SU-DHL-6 (cell line): ENCODE data around the gene SLC38A1.

Source experiments
- H2AFZ ChIP-seq: fragments of 200-600 bp; sonication (generic); 2 replicates; pipeline ENCODE4 v1.6.1; 2014; ENCODE audit warnings: low read depth, mild to moderate bottlenecking, moderate library complexity, mixed read lengths, antibody characterized with exemption, low read length; ENCODE audit not compliant: severe bottlenecking
- H3F3A ChIP-seq: fragments of 200-600 bp; shearing (Covaris generic); 2 replicates; pipeline ENCODE4 v1.6.0; 2016; ENCODE audit warnings: antibody characterized with exemption, mild to moderate bottlenecking; ENCODE audit not compliant: insufficient read depth
- H3K27ac ChIP-seq: fragments of 200-600 bp; sonication (generic); 2 replicates; pipeline ENCODE4 v1.5.1; 2016; ENCODE audit warnings: low read depth, mild to moderate bottlenecking, low read length, moderate library complexity, mixed read lengths
- H3K27me3 ChIP-seq: fragments of 200-600 bp; sonication (generic), shearing (Covaris generic); 2 replicates; pipeline ENCODE4 v1.6.0; 2014; ENCODE audit warnings: mild to moderate bottlenecking, low read length
- H3K36me3 ChIP-seq: fragments of 200-600 bp; sonication (generic); 2 replicates; pipeline ENCODE4 v1.6.1; 2014; ENCODE audit warnings: mild to moderate bottlenecking, low read length, mixed read lengths
- H3K4me2 ChIP-seq: fragments of 300-600, 200-600 bp; shearing (Covaris generic), sonication (generic); 2 replicates; pipeline ENCODE4 v1.6.0; 2014; ENCODE audit warnings: low read length, low read depth, mild to moderate bottlenecking; ENCODE audit not compliant: poor library complexity, severe bottlenecking
- H3K4me3 ChIP-seq: fragments of 200-600 bp; sonication (generic); 2 replicates; pipeline ENCODE4 v1.5.1; 2014; ENCODE audit warnings: antibody characterized with exemption, low read length, mild to moderate bottlenecking, mixed read lengths; ENCODE audit not compliant: insufficient read depth, poor library complexity, severe bottlenecking
- H3K79me2 ChIP-seq: fragments of 200-600 bp; sonication (generic); 2 replicates; pipeline ENCODE4 v1.6.1; 2014; ENCODE audit warnings: mild to moderate bottlenecking, low read length, moderate library complexity; ENCODE audit not compliant: insufficient read depth
- H3K9ac ChIP-seq: fragments of 200-600 bp; sonication (generic); 2 replicates; pipeline ENCODE4 v1.7.0; 2014; ENCODE audit warnings: mild to moderate bottlenecking, low read length
- H3K9me2 ChIP-seq: fragments of 200-600 bp; sonication (generic); replicated peaks from 2 replicates; pipeline ENCODE4 v1.6.1; 2014; ENCODE audit warnings: low read length; ENCODE audit not compliant: insufficient read depth
- H3K9me3 ChIP-seq: fragments of 200-600 bp; sonication (generic); 2 replicates; pipeline ENCODE4 v1.6.1; 2014; ENCODE audit warnings: low read length, mixed read lengths; ENCODE audit not compliant: insufficient read depth
- H4K20me1 ChIP-seq: fragments of 200-600 bp; sonication (generic); 2 replicates; pipeline ENCODE4 v1.6.1; 2014; ENCODE audit warnings: low read depth, mild to moderate bottlenecking, antibody characterized with exemption, low read length, moderate library complexity, mixed read lengths
- EZH2phosphoT487 ChIP-seq: fragments of 200-600 bp; sonication (generic), shearing (Covaris generic); conservative IDR thresholded peaks from 2 replicates; pipeline ENCODE4 v1.6.1; 2018; ENCODE audit warnings: mild to moderate bottlenecking, antibody characterized with exemption, low read length, moderate library complexity, mixed read lengths
- TF ChIP-seq, protein P1 (sequence below): fragments of 200-600 bp; sonication (generic); IDR thresholded peaks from one replicate; pipeline ENCODE4 v1.5.1; 2017; ENCODE audit warnings: antibody characterized with exemption, mild to moderate bottlenecking, low read length, moderate library complexity; ENCODE audit not compliant: insufficient read depth, poor library complexity, severe bottlenecking

SLC38A1 gene

DNA sequence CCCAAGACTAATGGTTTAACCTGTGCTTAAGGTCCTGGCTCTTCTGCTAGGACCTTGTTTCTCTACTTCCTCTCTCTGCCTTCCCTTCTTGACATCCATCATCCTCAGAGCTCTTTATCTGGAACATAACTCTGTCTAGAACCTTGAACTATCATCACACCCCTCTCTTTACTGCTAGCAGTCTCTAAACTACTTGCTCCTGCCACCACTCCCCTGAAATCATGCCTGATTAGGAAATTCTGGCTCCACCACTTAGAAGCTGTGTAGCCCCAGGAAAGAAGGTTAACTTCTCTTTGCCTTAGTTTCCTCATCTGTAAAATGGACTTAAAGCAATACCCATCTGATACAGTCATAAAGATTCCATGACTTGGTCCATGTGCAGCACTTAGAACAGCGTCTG lies 9.1 kb downstream of the SLC38A1 start:
- H3K9me3 ChIP-seq: no peaks in the 10 kb centered on the region
- peaks cover 100% of the 10 kb centered on the region for H3K79me2 ChIP-seq
- no peak overlapping the region for H2AFZ ChIP-seq
- TF ChIP-seq, protein P1, sequence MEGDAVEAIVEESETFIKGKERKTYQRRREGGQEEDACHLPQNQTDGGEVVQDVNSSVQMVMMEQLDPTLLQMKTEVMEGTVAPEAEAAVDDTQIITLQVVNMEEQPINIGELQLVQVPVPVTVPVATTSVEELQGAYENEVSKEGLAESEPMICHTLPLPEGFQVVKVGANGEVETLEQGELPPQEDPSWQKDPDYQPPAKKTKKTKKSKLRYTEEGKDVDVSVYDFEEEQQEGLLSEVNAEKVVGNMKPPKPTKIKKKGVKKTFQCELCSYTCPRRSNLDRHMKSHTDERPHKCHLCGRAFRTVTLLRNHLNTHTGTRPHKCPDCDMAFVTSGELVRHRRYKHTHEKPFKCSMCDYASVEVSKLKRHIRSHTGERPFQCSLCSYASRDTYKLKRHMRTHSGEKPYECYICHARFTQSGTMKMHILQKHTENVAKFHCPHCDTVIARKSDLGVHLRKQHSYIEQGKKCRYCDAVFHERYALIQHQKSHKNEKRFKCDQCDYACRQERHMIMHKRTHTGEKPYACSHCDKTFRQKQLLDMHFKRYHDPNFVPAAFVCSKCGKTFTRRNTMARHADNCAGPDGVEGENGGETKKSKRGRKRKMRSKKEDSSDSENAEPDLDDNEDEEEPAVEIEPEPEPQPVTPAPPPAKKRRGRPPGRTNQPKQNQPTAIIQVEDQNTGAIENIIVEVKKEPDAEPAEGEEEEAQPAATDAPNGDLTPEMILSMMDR: no peak
- TF ChIP-seq EZH2phosphoT487: no peak
- peaks cover 47% of the 10 kb centered on the region for H4K20me1 ChIP-seq
- no peak overlapping the region for H3K4me3 ChIP-seq
- no peaks in the 10 kb centered on the region for H3F3A ChIP-seq
- no peak overlapping the region for H3K27ac ChIP-seq
- H3K4me2 ChIP-seq: no peak overlapping the region
- no peaks in the 10 kb centered on the region for H3K9me2 ChIP-seq
- H3K9ac ChIP-seq: no peak overlapping the region
- H3K27me3 ChIP-seq: no peaks in the 10 kb centered on the region
- H3K36me3 ChIP-seq: peaks cover 12% of the 10 kb centered on the region; the same call in 1 of the 2 replicates

DNA sequence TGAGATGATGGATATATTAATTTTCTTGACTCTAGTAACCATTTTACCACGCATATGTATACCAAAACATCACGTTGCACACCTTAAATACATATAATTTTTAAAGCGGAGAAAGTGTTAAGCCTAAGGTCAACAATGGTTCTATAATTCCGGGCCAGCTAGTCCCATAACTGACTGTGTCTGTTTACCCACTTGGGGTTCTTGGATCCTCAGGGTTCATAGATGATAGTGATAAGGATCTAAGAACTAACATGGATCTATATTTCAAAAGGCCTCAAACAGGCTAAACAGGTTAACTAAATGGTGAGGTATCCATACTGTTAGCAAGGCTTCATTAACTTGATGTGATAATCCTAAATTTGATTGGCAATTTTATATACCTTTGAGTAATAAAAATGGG lies 9.8 kb downstream of the SLC38A1 start:
- no peaks in the 10 kb centered on the region for H3K27me3 ChIP-seq
- H2AFZ ChIP-seq: no peak overlapping the region
- peaks cover 42% of the 10 kb centered on the region for H4K20me1 ChIP-seq
- H3F3A ChIP-seq: no peaks in the 10 kb centered on the region
- H3K36me3 ChIP-seq: peaks cover 18% of the 10 kb centered on the region
- no peak overlapping the region for H3K4me3 ChIP-seq
- H3K9me3 ChIP-seq: no peaks in the 10 kb centered on the region
- no peaks in the 10 kb centered on the region for H3K9me2 ChIP-seq
- H3K27ac ChIP-seq: no peak overlapping the region
- TF ChIP-seq, protein P1: no peak
- TF ChIP-seq EZH2phosphoT487: no peak
- H3K4me2 ChIP-seq: no peak overlapping the region
- peaks cover 100% of the 10 kb centered on the region for H3K79me2 ChIP-seq
- H3K9ac ChIP-seq: no peak overlapping the region

DNA sequence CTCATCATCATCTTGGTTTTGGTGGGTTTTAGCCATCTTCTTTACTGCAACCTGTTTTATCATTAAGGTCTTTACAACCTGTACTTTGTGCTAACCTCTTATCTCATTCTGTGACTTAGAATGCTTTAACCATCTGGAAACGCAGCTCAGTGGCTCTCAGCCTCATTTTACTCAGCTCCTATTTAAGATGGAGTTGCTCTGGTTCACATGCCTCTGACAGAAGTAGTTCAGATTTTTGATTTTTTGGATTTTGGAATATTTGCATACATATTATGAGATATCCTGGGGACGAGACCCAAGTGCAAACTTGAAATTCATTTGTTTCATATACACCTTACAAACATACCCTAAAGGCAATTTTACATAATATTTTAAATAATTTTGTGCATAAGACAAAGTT lies 10.7 kb downstream of the SLC38A1 start:
- H2AFZ ChIP-seq: no peak overlapping the region
- H3F3A ChIP-seq: no peaks in the 10 kb centered on the region
- H4K20me1 ChIP-seq: peaks cover 33% of the 10 kb centered on the region; the same call in 1 of the 2 replicates
- H3K79me2 ChIP-seq: peaks cover 100% of the 10 kb centered on the region
- H3K36me3 ChIP-seq: peaks cover 25% of the 10 kb centered on the region
- no peak overlapping the region for H3K4me2 ChIP-seq
- H3K9ac ChIP-seq: no peak overlapping the region
- H3K9me2 ChIP-seq: no peaks in the 10 kb centered on the region
- H3K27ac ChIP-seq: no peak overlapping the region
- H3K27me3 ChIP-seq: no peaks in the 10 kb centered on the region
- no peaks in the 10 kb centered on the region for H3K9me3 ChIP-seq
- H3K4me3 ChIP-seq: no peak overlapping the region
- TF ChIP-seq EZH2phosphoT487: no peak
- TF ChIP-seq, protein P1: no peak

DNA sequence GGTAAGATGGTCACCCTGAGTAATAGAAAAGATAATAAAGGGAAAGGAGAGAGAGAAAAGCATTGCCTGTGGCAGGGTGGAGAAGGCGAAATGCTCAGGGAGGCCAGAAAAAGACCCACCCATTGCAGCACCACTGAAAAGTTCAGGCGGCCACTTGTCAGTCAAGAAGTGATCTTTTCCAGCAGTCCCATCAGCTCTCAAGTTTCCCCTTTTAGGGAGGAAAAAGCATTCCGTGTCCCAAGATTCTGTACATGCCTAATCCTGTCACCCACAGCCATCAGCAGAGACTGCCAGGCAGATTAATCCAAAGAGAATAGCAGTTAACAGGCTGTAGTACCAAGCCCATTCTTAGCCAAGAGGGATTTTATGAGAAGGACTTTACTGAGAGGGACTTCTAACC lies 11.9 kb downstream of the SLC38A1 start:
- H3K27ac ChIP-seq: no peak overlapping the region

More for the DNA sequence above, 11.9 kb downstream of the SLC38A1 start:
- no peak overlapping the region for H3K9ac ChIP-seq
- H2AFZ ChIP-seq: no peak overlapping the region
- H3F3A ChIP-seq: no peaks in the 10 kb centered on the region
- H3K4me2 ChIP-seq: no peak overlapping the region
- H3K9me2 ChIP-seq: no peaks in the 10 kb centered on the region
- no peaks in the 10 kb centered on the region for H3K27me3 ChIP-seq
- H3K36me3 ChIP-seq: peaks cover 32% of the 10 kb centered on the region
- TF ChIP-seq, protein P1: no peak
- H4K20me1 ChIP-seq: peaks cover 22% of the 10 kb centered on the region; the same call in 1 of the 2 replicates
- H3K79me2 ChIP-seq: peaks cover 99% of the 10 kb centered on the region
- no peak overlapping the region for H3K4me3 ChIP-seq
- H3K9me3 ChIP-seq: no peaks in the 10 kb centered on the region
